Stomach (tissue), 4 donors: ENCODE results near the gene IRGM.

Experiments used
- CTCF ChIP-seq, 7 experiments: fragments of 450-650 bp in 4 of 7; fragments of 200-600 bp in 3 of 7; sonication (generic) in 3 of 7; IDR thresholded peaks; one replicate each; pipeline ENCODE4 v1.5.1; 2016 to 2019; ENCODE audit warnings: antibody characterized with exemption in 7 of 7, control low read depth in 2 of 7, mild to moderate bottlenecking in 1 of 7
- EP300 ChIP-seq: sonication (generic); formaldehyde crosslinking; IDR thresholded peaks from one replicate; pipeline ENCODE4 v1.6.1; 2017; ENCODE audit warnings: antibody characterized with exemption
- POLR2A ChIP-seq, 4 donors: fragments of 450-650 bp; IDR thresholded peaks; one replicate each; pipeline ENCODE4 v1.6.1; 2016; ENCODE audit warnings: antibody characterized with exemption in 4 of 4, control low read depth in 2 of 4, mild to moderate bottlenecking in 1 of 4, moderate library complexity in 1 of 4
- POLR2AphosphoS5 ChIP-seq, 3 donors: sonication (generic); formaldehyde crosslinking; IDR thresholded peaks; one replicate each; pipeline ENCODE4 v1.6.1; 2016; ENCODE audit warnings: antibody characterized with exemption in 3 of 3

GRCh38 chr5:150816946-150817345 is 29.4 kb upstream of the IRGM start:
- no peak for TF ChIP-seq CTCF (IDR thresholded peaks at IDR 0.05)
- no peak for TF ChIP-seq POLR2A (IDR thresholded peaks at IDR 0.05)
- TF ChIP-seq POLR2AphosphoS5 (IDR thresholded peaks at IDR 0.05), result no peak
- TF ChIP-seq EP300, result no peak
